HG03135 (cell line): Measurements from ENCODE around the gene CD82.
"Not testable (repeated sequence)": the region's sequence is repeated elsewhere in the genome, so short reads cannot be mapped to it uniquely, and the experiment has no call there.

ENCODE experiments used
- ATAC-seq: cut with Tn5 transposase; IDR thresholded peaks from one replicate; pipeline ENCODE4 v1.9.1; 2021; ENCODE audit warnings: mild to moderate bottlenecking, moderate library complexity; ENCODE audit not compliant: unreplicated experiment

CD82 gene

DNA sequence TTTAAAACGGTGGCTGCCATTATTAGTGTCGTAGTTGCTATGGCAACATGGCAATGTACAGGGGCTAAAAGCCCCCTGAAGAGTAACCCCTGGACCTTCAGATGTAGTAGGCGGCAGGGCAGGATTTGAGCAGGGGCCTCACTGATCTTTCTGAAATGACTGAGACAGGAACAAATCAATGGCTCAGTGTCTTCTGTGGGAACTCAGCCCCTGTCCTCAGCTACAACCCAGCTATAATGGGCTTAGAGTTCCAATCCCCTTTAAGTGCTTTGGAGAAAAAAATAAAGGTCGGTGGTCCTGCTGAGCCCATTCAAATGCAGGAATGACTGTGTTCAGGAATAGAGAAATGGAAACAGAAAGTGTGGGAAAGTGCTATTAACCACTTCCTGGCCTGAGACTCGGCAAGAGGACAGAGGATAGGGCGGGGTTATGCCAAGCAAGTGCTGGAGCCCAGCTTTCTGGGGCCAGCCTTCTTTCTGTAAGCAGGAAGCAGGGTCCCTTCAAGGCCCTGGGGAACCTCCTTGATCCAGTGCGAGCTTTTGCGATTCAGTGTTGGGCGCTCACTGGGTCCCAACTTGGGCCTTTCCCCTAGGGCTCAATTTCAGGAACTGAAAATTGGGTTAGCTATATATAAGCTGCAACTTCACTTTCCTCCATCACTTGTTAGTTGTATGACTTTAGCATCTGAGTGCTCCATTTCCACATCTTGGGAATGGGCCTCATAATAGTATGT, 6.1 kb upstream of the CD82 start:
- peak; percentile 69 for ATAC-seq

DNA sequence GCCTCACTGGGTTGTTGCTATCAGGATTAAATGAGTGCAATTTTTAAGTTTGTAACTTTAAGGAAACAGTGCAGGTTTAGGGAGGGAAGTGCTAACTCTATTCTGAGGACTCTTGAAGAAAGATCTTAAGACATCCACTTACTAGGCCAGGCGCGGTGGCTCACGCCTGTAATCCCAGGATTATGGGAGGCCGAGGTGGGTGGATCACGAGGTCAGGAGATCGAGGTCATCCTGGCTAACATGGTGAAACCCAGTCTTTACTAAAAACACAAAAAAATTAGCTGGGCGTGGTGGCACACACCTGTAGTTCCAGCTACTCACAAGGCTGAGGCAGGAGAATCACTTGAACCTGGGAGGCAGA, 5.5 kb upstream of the CD82 start:
- not testable (repeated sequence) for ATAC-seq

DNA sequence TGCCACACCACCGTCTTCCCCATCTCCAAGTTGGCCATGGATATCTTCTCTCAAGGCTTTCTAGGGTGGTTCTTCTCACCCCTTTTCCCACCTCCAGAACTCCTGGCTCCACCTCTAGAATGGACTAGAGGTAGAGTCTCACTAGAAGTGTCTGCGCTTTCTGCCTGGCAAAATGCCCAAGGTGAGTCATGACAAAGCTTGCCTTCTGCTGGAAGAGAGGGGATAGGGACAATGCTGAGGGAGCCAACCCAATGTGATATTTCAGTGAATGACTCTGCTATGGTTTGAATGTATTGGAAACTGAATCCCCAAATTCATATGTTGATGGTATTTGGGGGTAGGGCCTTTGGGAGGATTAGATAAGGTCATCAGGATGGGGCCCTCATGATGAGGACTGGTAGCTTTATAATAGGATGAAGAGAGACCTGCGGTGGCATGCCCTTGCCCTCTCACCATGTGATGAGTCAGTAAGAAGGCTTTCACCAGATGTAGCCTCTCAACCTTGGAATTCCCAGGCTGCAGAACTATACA, 4.1 kb upstream of the CD82 start:
- ATAC-seq = no peak

DNA sequence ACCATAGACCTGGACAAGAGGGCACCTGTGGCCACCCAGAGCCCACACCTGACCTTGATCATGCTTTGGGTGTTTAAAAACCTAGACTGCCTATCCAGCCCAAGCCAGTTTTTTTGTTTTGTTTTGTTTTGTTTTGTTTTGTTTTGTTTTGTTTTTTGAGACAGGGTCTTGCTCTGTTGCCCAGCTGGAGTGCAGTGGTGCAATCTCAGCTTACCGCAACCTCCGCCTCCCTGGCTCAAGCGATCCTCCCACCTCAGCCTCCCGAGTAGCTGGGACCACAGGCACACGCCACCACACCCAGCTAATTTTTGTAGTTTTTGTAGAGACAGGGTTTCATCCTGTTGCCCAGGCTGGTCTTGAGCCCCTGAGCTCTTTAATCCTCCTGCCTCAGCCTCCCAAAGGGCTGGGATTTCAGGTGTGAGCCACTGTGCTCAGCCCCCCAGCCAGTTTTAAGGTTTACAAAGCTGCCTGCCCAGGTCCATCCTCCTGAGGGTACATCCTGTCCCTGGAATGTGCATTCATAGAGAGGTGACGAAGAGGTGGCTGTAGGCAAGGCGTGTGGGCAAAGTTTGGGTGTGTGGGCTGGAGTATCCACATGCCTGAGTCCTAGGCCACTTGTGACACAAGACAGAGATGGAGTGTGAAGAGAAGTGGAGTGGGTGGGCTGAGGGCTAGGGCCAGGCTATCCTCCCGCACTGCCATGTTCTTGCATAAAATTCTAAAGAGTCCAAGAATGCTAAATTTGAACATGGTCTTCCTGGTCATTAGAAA, 3.3 kb upstream of the CD82 start:
- no peak for ATAC-seq

DNA sequence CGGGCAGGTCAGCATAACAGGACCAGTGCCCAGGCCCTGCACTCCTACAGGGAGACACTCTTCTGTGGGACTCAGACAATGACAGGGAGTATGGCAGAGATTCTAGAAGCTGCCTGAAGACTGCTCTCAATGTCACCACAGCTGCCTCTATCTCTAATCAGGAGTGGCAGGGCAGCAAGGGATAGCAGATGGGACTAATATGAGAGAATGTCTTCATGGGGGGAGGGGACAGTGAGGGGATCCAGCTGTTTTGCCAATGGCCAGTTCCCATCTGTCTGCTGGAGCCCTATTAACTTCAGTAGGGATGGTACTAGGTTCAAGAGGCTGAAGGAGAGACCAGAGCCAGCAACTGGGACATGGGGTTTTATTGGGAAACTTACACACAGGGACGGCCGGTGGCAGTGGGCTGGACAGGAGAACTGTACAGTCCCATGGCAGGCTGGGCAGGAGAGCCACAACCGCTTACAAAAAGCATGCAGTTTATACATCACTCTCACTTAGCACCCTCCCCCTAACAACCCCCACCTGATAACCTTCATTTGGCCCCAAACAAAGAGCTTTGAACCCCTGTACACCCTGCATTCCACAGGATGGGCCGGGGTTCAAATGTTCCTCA, 2.5 kb upstream of the CD82 start:
- no peak for ATAC-seq

DNA sequence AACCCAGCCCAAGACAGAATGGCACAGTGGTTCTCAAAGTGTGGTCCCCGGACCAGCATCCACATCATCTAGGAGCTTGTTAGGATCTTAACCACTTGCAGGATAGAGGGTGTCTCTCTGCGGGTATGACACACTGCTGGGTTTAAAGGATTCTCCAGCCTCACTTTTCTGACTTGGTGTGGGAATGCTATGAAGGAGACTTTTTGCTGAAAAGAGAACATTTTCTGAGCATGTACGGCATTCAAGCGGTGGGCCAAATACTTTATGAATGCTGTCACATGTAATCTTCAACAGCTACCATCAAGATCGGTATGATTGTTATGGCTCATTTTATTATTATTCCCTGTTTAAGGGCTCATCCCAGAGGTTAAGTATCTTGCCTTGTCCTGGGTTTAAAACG, 1.8 kb upstream of the CD82 start:
- no peak for ATAC-seq

DNA sequence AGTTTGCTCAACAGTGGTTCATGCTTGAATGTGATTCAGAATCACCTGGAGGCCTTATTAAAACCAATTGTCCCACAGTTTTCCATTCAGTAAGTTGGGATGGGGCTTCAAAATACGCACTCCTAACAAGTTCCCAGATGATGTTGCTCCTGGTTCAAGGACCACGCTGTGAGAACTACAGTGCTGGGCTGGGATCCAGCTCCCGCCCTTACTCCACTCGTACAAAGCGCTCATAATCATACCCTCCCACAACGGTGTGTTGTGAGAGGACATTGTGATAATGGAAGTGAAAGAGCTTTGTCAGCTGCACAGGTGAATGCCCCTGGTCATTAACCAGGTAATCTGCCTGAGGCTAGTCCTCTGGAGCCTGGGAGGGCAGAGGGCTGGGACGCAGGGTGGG, 1.3 kb upstream of the CD82 start:
- ATAC-seq = no peak

DNA sequence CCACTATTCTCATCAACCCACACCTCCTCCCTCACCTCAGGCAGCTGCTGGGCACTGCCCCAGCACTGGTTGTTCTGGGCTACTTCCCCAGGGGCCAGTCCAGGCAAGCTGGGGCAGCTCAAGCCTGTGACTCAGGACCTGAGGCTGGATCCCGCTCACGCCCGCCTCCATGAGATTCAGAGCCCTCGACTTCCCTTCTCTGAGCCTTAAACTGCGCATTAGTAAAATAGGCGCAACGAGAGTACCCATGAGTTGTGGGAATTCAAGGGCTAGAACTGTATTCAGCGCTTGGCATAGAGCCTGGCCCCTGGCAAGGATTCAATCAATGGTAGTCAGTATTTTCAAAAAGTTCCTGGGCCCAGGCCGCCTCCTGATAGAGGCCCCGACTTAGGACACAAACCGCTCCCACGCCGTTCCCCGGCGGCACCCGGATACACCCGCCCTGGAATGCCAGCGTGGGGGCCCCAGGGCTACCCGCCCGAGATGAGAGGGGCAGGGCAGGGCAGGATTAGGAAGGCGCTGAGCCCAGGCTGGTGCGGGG, 723 bp upstream of the CD82 start:
- ATAC-seq = no peak

DNA sequence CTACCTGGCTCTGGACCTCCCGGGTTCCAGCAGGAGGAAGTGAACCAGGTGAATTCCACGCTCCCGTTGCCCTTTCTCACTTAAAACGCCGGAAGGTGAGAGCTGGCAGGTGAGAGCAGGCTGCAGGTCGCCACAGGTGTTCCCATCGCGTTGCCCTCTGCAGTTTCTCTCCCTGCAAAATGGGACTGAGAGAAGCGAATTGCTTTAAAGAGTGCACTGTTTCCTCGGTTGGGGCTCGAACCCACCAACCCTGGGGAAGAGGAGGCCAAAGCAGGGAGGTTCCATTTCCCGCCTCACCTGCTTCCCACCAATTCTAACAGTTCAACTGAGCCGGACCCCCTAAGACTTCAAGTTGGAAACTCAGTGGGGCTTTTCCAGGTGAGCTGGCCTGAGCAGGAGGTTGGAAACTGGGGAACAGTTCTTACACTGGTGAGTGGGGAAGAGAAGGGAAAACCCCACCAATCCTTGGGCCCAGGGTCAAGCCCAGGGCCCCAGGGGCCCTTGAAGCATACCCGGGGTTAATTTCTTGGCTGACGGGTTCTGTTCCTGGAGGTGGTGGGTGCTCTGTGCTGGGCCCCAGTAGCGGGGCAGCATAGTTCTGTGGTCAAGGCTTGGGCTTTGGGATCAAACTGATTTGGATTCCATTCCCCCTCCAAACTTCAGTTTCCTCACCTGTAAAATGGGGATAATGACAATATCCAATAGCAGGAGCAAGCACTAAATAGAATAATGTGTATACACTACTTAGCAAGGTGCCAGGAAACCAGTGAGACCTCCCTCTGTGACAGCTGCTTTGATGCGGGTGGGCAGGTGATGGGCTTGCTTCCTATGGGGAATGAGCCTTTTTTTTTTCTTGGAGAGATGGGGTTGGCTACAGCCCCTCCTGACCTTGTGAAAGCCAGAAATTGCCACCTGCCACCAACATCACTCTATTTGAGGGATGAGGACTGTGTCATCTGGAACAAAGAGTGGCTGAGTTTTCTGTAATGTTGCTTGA, 788 bp downstream of the CD82 start:
- no peak for ATAC-seq

DNA sequence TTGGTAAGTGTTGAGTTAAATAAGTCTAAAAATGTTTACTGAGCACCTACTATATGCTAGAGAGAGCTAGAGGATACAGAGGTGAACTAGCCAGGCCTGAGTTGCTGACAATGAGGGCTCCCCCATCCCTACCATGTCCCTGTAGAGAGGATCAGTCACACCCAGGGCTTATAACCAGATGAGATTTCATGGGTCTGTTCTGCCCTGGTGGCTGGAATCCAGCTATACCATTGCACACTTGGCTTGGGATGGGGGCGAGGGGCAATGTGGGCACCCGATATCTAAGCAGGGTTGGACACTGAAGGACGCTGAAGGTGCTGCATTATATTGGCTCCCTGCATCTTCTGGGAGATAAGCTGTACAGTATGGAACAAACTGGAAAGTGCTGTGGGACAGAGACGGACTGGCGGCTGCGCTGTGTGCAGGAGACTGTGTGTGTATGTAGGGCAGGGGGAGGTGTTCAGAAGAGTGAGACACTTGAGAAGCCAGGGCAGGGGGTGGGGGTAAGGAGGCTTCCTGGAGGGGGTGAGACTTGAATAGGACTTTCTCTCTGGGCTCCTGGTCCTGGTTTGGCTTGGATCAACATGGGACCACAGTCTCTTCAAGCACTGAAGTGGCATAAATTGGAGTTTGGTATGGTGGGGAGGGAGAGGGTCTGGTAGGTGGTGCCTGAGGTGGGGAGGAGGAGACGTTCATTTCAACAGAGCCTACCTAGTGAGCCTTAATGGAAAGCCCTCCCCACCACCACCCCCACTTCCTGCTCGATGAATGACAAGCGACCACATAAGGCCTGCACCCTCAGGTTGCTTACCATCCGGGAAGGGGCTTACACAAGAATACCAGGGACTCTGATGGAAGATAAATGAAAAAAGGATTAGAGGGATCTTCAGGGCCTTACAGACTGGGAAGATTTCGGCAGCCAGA, 1.8 kb downstream of the CD82 start:
- ATAC-seq = no peak

DNA sequence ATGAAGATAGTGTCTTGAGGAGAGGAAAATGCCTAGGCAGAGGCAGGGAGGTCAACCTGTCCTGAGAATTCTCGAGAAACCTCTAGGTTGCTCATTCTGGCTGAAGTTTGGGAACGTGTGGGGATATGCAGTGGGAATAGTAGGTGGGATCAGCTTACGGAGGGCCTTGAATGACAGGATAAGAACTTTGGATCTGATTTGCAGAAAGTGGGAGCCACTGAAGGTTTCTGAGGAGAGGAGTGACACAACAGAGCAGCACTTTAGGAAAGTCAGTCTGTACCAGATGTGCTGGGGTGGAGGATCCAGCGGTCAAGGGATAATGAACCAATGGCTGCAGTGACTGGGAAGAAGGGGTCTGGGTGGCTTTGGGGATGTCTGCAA, 2.4 kb downstream of the CD82 start:
- no peak for ATAC-seq

DNA sequence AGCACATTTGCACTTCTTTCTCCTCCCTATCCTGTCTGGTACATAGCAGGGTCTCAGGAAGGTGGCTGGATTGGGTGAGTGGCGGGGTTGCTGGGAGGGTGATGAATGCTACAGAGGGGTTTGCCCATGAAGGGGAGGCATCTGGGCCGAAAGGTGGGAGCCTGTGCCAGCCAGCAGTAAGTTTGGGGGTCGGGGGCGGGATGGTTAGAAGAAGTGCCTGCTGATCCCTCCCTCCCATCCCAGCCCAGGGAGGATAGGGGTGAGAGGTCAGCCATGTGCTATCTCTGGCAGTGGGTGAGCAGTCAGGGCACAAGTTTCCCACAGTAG, 2.8 kb downstream of the CD82 start:
- no peak for ATAC-seq

DNA sequence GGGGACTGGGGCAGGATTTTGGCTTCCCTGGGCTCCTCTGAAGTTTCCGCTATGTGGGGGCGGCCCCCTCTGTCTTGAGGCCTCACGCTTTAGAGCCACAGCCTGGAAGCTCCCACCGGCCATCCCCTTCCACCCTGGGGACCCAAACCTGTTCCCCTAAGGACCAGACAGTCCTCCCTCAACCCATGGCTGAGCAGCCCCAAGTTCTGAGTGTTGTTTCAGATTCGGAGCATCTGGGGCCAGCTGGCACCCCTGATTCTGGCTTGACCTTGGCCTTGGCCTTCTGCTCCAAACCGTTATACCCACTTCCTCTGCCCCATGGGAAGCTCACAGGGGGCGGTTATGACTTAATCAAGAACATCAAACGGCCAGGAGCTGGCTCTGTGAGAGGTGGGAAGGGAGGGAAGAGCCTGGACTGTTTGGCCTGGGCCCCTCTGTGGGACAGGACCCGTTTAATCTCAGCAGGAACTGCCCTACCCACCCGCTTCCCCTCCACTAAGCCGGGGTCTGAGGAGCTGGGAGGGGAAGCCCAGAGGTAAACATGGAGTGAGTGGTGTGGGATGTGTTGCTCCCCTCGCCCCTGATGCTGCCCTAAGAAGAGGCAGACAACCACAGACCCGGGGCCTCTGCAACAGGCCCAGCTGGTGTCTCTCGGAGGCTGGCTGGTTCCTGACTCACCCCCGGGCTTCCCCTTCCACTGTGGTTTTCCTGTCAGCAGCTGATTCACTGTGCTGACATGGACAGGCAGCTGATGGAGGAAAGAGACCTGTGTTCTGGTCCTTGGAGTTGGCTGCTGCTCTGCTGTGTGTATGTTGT, 3.4 kb downstream of the CD82 start:
- peak; percentile 34 for ATAC-seq

DNA sequence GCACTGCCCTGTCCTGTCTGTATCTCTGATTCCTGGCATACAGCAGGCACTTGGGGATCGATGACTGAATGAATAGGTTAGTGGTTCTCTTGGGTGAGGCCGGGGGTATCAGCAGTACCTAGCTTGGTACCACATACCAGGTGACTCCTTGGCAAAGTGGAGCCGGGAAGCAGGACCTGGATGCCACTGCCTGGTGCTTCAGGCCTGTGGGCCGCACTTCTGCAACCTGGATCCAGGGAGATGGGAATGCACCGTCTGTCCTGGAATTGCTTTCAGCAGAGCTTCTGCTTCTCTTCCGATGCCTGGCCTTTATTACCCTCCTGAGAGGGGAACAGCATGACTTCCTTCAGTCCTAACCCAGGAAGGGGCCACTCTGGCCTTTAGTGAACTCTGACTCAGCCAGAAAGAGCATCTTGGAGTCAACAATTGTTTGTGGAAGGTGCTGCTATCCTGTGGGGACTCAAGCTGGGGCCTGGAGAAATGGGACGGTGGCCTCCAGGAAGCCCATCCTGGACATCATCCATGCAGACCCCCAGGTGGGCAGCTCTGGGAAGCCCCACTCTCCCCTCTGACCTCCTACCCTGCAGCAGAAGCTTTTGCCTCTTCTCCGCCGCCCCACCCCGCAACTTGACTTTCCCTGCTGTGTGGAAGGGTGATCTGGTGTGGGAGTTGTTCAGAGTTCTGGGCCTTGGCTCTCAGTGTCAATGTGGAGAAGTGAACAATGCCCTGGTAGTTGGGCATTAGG, 5.1 kb downstream of the CD82 start:
- no peak for ATAC-seq

DNA sequence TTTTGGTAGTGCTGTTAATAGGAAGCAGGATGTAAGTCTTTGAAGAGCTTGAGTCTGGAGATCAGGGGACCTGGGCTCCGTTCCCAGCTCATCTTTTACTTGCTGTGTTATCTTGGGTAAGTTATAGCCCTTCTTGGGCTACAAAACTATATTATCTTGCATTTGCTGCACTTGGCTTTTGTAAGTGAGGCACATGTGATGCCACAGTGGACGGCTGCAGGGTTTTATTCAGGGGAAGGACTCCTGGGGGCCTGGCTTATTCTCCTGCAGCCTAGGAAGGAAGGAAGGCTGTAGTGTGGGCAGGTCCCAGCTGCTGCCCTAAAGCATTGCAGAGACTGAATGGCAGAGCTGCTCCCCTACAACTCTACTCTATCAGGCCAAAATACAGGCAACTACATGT, 6.4 kb downstream of the CD82 start:
- ATAC-seq = no peak

DNA sequence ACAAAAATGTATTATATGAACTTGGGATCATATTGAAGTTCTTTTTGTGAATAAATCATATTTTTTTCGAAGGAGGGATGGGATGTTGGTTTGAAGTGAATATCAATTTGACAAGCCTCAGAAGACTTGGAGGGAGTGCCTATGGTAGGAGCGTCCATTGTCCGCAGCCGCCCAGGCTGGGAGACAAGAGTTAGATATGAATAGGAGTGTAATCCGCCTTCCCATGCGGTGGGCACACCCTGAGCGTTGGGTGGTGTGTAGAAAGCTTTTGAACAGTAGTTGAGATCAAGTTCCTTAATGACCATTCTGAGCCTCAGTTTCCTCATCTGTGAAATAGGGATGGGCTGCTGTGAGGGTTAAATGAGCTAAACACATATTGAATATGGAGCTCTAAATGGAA, 7.0 kb downstream of the CD82 start:
- no peak for ATAC-seq

DNA sequence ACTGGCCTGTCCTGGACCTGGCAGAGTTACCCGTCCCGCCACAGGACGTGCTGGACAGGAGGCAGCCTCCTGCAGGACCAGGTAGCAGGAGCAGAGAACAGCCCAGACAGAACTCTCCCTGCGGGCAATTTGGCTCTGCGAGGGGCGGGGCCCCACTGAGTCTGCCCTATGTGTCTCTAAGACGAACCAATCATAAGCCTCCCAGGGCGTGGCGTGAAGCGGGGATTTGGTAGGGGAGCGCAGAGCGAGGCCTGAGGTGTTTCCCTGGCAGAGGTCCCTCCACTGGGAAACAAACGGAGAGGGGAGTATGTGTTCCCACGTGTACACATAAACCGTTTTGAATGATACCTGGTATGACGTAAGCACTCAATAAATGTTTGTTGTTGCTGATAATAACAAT, 7.4 kb downstream of the CD82 start:
- no peak for ATAC-seq

DNA sequence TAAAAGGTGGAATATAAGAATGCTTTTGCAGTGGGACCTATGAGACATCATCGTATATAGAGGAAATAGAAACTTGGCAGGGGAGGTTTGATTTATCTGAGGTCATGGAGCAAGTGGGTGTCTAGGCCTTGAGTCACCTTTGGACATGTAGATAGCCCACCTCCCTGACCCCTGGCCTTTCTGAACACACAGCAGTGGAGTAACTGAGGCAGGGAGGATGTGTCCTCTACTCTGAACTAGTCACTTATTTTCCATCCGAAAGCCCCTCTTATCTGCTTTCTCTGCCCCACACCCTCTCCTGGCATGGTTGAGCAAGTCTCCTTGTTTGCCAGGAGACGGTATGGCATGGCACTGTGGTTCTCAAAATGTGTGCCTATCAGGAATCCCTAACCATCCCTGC, 7.9 kb downstream of the CD82 start:
- ATAC-seq = no peak
